GM18867 (cell line): ENCODE data around the gene NKPD1.
A peak's percentile ranks its signal among the peaks of the same experiment; 100 is the strongest.

Experiments used
- ATAC-seq: cut with Tn5 transposase; IDR thresholded peaks from one replicate; pipeline ENCODE4 v1.9.1; 2021; ENCODE audit warnings: mild to moderate bottlenecking, moderate library complexity; ENCODE audit not compliant: unreplicated experiment

The NKPD1 gene

DNA sequence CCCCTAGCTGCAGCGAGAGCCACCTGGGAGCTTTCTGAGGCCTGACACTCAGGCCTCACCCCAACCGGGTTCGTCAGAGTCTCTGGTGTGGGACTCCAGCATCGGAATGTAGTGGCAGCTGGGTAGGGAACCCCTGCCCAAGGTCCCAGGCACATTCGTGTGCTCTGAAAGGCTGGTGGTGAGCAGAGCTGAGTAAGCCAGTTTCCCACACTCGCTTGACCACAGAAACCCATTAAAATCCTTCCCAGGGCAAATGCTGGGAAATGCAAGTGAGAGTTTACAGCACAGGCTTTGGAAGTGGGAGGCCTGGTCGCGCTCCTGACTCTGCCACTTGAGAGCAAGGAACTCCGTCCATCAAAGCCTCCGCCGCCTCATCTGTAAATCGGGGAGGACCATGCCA lies 13.0 kb upstream of the NKPD1 start:
- no peak for ATAC-seq

DNA sequence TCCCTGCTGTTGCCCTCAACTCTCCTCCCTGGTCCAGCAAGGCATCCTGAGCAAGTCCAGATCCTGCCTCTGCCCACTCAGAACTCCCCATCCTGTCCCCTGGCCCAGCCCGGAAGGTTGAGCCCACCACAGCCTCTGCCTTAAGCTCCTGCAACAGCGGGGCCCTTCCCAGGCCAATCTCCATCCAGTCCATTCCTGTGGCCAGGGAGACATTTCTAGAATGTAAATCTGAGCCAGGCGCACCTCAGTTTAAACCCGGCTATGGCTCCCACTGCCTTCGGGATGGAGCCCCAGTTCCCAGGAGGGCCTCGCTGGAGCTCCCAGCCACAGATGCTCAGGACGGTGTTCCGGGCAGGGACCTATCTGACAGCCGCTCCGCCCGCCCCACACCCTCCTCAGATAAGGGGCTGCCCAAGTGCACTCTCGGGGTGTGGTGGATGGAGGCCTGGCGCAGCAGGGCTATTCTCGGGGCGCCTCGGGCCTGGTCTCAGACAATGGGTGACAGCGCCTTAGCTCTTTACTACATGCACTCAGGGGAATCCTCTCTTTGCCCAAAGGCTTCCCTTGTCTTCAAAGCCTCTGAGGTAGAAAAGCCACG lies 11.9 kb upstream of the NKPD1 start:
- ATAC-seq, result no peak

DNA sequence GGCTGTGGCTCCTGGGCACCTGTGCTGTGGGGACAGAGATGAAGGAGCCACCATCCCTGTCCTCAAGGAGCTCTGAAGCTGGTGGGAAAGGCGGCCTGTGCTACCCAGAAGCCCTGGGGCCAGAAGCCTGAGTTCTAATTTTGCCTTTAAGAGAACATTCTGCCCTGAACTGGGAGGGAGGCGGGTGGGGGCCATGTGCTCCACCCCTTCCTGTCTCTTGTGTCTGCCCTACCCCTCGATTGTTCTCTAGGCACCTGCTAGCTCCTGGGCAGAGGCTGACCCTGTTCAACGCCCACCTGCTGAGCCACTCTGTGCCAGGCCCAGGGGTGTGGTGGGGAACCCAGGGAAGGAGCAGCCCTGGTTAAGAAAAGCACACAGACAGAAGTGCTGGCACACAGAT lies 11.4 kb upstream of the NKPD1 start:
- no peak for ATAC-seq

DNA sequence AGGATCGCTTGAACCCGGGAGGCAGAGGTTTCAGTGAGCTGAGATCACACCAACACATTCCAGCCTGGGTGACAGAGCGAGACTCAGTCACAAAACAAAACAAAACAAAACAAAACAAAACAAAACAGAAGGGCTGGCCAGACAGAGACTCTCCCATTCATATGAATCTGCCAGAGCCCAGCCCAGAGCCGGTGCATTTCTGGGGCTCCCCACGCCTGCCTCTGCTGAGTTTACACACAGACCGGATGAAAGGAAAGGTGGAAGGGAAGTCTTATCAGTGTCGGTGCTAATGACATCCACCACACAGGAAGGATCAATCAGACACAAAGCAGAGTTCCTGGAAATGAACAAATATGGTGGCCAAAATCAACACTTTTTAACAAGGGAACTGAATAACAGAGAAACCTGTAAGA lies 10.4 kb upstream of the NKPD1 start:
- ATAC-seq, result no peak

DNA sequence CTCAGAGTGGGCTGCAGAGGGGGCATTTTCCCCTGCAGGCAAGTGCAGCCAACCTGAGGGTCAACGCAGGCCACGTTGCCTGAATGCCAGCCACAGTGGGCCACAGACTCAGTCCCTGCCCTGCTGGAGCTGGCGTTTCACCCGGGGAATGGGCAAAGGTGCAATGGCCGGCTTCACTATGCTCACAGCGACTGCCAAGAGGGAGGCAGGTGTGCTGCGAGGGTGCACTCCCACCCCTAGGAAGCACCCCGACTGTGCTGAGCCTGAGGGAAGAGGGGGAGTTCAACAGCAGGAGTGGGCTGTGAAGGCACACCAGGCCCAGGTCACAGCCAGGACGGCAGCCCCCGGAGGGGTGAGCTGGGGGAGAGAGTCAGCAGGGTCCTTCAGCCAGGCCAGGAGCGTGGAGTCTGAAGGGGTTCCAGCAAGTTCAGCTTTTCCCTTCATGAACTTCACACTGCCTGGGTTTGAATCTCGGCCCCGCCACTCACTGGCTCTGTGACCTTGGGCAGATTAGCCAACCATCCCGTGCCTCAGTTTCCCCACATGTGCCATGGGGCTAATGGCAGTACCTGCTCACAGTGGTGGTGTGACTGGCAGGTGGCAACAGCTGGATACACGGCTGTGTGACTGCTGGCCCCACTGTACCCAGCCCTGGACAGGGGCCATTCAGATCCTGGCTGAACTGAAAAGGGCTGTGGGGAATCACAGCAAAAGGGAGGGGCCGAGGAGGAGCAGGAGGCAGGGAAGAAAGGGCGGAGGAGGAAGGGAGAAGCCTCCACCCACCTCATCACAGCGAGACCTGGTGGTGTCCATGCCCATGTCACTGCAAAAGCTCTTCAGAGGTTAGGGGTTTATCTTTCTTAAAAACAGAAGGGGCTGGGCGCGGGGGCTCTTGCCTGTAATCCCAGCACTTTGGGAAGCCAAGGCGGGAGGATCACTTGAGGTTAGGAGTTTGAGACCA lies 9.6 kb upstream of the NKPD1 start:
- no peak for ATAC-seq

DNA sequence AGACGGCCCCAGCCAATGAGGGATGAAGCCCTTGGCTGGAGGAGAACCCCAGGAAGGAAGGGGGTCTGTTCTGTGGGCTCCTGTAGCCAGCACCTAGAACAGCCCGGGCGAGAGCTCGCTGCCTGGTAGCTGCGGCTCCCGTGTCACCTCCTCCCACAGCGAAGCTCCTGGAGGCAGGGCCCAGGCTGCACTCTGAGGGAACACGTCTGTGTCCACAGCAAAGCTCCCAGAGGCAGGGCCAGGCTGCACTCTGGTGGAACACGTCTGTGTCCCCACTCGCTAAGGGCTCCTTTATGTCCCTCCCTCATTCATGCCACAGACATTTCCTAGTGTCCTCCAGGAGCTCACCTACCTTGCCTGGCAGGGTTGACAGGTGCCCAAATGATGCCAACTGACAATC lies 8.8 kb upstream of the NKPD1 start:
- no peak for ATAC-seq

DNA sequence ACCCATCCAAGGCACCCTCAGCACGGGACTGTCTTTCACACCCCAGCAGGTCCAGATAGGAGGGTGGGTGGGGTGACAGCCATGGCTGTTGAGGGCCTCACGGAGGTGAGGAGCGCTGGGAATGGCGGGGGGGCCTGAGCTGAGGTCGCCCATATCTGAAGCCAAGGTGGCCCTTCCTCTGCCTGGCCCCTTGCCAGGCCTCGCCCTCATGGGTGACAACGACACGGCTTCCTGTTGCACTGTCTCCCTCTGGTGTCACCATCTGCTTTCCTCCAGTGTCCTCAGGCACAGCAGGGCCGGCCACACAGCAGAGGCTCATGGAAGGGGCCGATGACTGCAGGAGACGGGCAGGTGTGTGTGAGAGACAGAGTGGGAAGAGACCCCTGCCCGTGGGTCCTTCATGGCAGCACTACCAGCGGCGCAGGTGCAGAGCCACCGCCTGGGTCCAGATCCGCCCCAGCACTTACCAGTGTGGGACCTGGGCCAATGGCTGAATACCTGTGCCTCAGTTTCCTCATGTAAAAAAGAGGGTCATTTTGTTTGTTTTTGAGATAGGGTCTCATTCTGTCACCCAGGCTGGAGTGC lies 8.1 kb upstream of the NKPD1 start:
- ATAC-seq, result no peak

DNA sequence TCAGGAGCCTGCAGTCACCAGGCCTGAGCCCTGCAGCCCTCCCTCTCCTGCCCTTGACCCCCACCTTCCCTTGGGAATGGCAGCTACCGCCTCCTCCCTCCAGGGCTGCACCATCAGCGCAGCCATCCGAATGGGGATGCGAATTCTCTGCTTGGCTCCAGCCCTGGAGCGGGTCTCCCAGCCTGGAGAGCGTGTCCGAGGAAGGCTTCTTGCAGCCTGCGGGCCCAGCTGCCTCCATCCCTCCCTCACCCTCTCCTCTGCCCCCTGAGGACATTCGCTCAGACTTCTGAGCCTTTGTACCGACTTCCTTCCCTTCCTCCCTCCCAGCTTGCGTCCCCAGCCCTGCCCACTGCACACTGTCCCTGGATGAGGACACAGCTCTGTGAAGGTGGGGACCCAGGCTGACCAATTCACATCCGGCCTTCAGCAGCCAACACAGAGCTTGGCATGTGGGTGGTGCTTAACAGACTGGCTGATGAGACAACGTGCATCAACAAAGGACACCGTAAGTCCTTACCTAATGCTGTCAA lies 6.0 kb upstream of the NKPD1 start:
- no peak for ATAC-seq

DNA sequence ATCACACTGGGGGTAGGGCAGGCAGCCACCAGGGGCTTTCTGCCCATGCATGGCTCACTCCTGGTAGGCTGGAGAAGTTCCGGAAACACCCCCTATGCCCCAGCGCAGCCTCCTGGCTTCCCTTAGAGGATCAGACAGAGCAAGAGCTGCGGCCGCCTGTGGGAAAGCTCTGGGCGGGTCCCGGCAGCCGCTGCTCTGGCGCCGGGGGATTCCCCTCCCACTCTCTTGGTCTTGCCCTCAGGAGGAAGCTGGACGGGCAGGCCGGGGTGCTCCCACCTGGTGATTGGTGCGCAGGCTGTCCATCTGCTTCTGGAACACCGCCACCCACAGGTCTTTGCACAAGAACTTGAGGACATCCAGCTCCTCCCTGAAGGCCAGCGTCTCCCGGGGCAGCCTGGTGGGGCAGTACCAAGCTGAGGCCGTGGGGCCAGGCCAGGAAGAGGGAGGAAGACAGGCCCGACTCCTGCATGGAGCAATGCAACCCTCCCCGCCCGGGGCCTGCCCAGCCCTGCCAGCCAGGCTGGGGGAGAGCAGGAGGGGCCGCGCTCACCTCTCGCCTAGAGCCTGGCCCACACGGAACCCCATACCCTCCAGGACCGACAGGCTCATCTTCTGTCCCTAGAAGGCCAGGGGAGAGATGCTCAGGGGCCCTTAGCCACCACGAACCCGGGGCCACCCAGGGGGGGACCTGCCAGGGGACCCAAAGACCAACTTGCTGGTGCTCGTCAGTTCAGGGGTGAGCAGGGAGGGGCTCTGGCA lies 4.0 kb upstream of the NKPD1 start:
- ATAC-seq, result peak; percentile 51

DNA sequence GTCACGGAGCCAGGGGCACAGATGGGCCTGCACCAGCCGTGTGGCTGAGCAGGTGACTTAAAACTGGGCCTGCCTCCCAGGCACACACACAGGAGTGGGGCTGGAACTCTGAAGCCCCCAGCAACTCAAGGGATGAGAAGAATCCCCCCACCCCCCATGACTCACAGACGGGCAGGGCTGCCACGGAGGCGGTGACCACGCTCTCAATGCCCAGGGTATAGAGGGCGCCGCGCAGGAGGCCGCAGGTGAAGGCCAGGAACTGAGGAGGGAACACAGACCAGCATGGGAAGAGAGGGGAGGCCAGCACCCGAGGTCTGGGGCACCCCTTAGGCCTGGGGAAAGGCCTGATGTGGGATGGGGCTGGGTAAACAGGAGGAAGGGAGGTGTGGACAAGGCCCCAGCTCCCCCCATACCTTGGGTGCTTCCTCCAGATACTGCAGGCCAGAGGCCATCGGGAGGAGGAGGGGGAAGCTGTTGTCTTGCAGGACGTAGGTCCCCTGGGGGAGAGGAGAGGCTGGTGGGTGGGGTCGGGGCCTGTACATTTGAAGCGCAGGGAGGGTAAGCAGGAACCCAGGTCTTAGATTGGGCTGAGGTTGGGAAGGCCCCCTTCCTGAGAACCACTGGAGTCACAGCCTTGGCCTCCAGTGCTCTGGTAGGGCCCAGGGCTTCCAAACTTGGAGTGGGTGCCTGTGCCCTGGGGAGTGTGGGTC lies 3.1 kb upstream of the NKPD1 start:
- ATAC-seq, result no peak

DNA sequence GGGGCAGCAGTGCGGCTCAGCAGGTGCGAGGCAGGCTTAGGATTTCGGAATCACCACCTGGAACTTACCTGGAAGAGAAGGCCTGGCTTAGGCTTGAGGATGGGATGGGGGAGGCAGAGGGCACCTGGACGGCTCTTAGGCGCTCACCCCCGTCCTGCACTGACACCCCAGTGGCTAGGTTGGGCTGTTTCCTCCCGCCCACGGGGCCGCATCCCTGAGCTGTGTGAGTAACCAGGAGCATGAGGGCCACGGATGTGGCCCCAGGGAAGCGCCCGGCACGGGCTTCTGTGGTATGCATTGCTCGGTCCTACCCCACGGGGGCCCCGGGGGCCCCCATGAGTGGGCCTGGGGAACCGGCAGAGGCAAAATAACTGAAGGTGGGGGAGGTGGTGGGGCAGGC lies 2.4 kb upstream of the NKPD1 start:
- no peak for ATAC-seq

DNA sequence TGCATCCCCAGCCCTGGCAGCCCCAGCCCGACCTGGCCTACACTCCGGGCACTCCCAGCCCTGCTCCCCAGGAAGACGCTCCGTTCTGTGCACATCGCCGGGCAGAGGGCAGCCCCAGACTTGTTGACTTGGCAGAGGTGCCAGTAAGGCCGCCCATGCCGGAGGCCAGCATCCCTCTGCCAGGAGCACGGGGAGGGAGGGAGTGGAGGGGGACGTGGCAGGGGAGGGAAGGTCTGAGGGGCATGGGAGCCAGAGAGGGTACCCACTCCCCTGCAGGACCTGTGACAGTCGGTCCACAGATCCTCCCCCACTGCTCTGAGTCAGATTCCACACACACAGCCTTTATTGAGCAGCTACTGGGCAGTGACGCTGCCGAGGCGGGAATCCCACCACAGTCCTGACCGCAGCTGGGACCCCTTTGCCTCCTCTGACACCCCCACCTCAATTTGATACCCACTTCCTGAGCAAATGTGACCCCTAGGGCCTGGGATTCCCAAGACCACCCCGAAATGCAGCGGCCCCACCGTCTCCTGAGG lies 1.9 kb upstream of the NKPD1 start:
- no peak for ATAC-seq

DNA sequence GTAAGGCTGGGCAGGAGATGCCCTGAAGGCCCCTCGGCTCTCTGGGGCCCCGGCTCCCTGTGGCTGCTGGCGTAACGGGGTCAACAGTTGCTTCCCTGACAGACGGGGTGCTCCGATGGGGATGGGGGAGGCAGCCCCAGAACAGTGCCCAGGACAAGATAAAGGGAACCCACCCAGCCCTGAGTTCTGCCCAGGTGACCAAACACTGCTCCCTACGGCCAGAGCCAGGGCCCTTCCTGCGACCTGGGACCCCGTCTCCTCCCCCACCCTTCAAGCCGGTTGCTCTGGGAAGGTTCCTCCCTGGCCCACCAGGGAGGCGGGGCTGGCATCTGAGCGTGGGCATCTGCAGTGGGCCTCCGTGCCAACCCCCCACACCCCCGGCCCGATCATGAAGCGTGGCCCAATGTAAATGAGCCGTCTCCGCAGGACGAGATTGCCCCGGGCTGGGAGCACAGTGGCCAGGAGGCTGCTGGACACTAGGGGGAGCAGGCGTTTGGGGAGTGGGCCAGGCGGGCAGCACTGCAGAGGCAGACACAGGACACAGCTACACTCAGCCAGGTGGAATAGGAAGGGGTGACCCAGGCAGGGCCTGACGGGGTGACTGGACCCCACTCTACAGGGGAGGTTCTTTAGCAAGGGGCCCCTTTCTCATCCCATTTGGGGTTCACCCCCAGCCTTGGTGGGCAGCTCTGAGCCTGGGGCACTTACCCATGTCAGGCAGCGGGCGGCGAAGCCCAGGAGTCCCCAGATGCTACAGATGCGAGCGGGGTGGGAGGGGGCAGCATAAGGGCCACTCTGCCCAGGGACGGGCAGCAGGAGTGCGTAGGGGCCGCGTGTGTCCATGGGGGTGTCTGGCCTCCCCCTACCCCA lies 1.2 kb upstream of the NKPD1 start:
- no peak for ATAC-seq

DNA sequence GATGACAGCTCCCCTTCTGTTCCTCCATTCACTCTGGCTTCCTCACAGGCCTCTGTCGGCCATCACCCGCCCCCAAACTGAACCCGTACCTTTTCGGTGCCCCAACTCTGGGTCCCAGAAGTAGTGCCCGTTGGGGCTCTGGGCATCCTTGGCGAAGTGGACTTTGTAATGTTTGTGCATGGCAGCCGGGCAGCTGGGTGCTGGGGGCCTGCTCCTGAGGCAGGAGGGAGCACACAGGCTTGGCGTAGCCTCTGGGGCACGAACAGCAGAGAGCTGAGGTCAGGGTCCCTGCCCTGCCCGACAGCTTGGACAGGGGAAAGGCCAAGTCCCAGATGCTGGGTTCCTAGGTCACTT lies 834 bp downstream of the NKPD1 start:
- no peak for ATAC-seq

DNA sequence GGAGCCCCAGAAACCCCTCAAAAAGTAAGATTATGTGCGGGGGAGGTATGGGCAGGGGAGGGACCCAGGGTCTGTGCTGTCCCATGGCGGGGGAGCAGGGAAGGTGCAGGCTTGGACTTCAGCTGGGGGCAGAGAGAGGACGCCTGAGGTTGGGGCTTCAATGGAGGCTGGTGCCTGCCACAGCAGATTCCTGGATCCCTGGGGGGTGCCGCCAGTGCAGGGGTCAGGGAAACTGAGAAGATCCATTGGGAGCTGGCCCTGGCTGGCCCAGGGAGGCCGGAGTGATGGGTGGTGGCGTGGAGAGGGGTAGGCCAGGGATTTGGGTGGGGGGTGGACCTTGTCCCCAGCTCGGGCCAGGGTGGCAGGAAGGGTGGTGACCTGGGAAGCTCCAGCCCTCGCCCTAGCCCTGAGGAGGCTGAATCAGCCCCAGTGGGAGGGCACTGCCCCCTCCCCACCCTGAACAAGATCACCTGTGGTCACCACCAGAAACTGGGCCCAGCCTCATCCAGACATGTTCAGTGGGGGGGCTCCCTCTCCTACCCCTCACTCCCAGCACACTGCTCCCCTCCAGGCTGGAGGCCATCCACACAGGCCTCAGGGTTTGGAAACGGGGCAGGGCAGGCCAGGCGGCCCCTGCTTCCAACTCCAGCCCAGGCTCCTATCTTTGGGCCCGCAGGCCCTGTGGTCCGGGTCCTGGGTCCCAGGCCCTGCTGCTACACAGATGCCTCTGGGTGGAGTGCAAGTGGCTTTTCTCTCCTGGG lies 1.4 kb downstream of the NKPD1 start:
- no peak for ATAC-seq

DNA sequence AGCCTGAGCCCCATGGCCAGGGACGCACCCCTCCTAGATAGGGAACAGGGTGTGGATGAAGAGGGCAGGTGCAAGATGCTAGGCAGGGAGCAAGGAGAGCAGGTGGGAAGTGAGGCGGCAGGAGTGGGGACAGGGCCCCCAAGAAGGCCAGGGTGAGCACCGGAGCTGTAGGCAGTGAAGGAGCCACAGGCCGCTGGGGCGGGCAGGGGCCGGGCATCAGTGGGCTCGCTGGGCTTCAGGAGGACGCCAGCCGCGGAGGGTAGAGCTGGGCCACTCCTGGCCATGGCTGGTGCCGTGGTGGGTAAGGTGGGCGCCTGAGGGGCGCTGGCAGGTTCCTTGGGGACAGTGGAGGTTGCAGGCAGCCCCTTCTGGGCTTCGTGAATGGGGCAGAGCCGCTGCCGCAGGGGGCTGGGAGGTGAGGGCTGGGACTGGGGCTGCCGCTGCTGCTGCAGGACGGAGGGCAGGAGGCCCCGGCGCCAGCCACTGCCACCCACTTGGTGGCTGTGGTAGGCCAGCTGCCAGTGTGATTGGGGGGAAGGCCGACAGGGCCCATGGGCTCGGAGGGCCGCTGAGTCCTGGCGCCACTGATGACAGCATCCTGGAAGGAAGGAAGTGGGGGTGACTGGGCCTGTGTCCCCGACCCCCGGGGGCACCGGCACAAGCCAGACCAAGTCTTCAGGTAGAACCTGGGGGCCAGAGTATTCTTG lies 2.1 kb downstream of the NKPD1 start:
- ATAC-seq, result no peak

DNA sequence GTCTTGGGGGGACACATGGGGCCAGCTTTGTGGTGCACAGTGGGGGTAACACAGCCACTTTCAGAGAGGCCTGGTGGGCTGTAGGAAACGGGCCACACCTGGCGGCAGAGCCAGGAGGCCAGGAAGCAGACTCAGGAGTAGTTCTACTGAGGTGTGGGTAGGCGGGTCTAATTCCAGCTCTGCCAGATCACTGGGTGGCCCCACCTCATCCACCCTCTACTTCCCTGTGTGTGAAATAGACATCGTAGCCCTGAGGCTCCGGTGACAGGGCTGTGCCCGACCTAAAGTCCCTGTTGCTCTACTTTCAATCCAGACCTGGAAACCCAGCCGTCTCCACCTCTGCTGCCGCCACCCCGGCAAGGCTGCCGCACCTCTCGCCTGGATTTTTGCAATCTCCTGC lies 4.0 kb downstream of the NKPD1 start:
- no peak for ATAC-seq

DNA sequence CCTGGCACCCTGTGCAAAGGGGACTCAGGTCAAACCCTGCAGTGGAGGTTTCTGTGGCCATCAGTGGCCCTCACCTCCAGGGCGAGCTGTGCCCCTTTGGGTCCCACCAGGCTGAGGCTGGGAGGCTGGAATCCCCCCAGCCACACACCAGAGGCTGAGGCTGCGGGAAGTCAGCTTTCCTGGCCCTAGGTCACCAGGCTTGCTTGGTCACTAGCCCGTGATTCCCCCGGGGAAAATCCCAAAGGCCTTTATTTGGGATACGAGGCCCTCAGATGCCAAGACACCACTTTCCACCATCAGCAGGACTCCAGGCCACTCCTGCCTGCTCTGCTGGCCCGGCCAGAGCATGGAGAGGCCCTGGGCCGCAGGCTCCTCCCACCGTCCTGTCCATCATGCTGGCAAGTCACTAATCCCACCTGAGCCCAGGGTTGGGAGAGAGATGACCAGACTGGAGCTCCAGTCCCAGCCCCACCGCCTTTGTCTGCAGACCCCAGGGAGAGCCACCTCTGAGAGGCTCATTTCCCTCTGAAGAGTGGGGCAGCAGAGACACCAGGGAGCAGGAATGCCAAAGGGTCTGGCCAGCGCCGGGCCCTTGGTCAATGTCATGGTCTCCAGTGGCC lies 4.7 kb downstream of the NKPD1 start:
- no peak for ATAC-seq
